ENCODE results near the gene ZFR2.

Gene ZFR2

GRCh38 chr19:3785451-3785937 lies 83.3 kb downstream of the ZFR2 start:
- DNase-seq: no peak

- DNase-seq: no peak
These were observed 84.0 kb downstream of the ZFR2 start for GRCh38 chr19:3784607-3785450.

GRCh38 chr19:3783660-3784584 lies 84.9 kb downstream of the ZFR2 start:
- DNase-seq: peak; percentile 7

GRCh38 chr19:3782903-3783302 lies 85.9 kb downstream of the ZFR2 start:
- DNase-seq: no peak

GRCh38 chr19:3782330-3782729 lies 86.5 kb downstream of the ZFR2 start:
- DNase-seq: no peak

GRCh38 chr19:3781603-3782002 lies 87.2 kb downstream of the ZFR2 start:
- no peak for DNase-seq

- no peak for DNase-seq
These were observed 88.0 kb downstream of the ZFR2 start for GRCh38 chr19:3780786-3781304.

GRCh38 chr19:3778899-3779723 lies 89.7 kb downstream of the ZFR2 start:
- no peak for DNase-seq

GRCh38 chr19:3778104-3778867 lies 90.6 kb downstream of the ZFR2 start:
- DNase-seq: no peak

- DNase-seq: no peak
These were observed 92.3 kb downstream of the ZFR2 start for GRCh38 chr19:3776479-3777040.

GRCh38 chr19:3775831-3776230 lies 93.0 kb downstream of the ZFR2 start:
- no peak for DNase-seq

- DNase-seq: no peak
These were observed 93.5 kb downstream of the ZFR2 start for GRCh38 chr19:3775374-3775711.

GRCh38 chr19:3774621-3775373 lies 94.0 kb downstream of the ZFR2 start:
- no peak for DNase-seq

- DNase-seq: no peak
These were observed 94.9 kb downstream of the ZFR2 start for GRCh38 chr19:3773814-3774515.

- DNase-seq: no peak
These were observed 96.9 kb downstream of the ZFR2 start, which contains the start of gene RAX2 for GRCh38 chr19:3771906-3772455. Gene RAX2 (minus strand): TSS chr19:3772228. CDS start chr19:3771742, 486 bp downstream.

- DNase-seq: no peak
These were observed 97.6 kb downstream of the ZFR2 start for GRCh38 chr19:3771000-3771905.

GRCh38 chr19:3770136-3770999 lies 98.5 kb downstream of the ZFR2 start:
- no peak for DNase-seq

Measured in NCI-H1694 (cell line).